Stomach (tissue), 4 donors: ENCODE results near the gene SLC26A1.

Source experiments
- CTCF ChIP-seq, 7 experiments: fragments of 450-650 bp in 4 of 7; fragments of 200-600 bp in 3 of 7; sonication (generic) in 3 of 7; IDR thresholded peaks; one replicate each; pipeline ENCODE4 v1.5.1; 2016 to 2019; ENCODE audit warnings: antibody characterized with exemption in 7 of 7, control low read depth in 2 of 7, mild to moderate bottlenecking in 1 of 7
- EP300 ChIP-seq: sonication (generic); formaldehyde crosslinking; IDR thresholded peaks from one replicate; pipeline ENCODE4 v1.6.1; 2017; ENCODE audit warnings: antibody characterized with exemption
- POLR2A ChIP-seq, 4 donors: fragments of 450-650 bp; IDR thresholded peaks; one replicate each; pipeline ENCODE4 v1.6.1; 2016; ENCODE audit warnings: antibody characterized with exemption in 4 of 4, control low read depth in 2 of 4, mild to moderate bottlenecking in 1 of 4, moderate library complexity in 1 of 4

DNA sequence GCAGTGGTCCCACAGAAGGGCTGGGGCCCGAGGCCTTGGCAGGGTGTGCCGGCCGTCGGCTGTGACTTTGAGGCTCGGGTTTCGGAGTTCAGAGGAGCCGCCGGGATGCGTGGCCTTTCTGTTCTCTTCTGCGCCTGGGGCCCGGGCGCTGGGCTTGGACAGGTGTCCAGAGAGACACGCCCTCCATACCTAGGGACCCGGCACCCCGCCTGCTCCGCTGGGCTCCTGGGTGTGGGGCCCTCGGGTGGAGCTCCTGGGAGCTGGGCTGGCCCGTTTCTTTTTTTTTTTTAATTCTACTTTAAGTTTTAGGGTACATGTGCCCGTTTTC, 29.5 kb upstream of the SLC26A1 start:
- TF ChIP-seq CTCF (IDR thresholded peaks at IDR 0.05) (no peak), POLR2A (IDR thresholded peaks at IDR 0.05) (no peak), EP300 (no peak)
